GM19452 (cell line): ENCODE data around the gene CD81.
"Not testable (repeated sequence)": the region's sequence is repeated elsewhere in the genome, so short reads cannot be mapped to it uniquely, and the experiment has no call there.

Source experiments
- ATAC-seq: cut with Tn5 transposase; IDR thresholded peaks from one replicate; pipeline ENCODE4 v1.9.1; 2021; ENCODE audit not compliant: unreplicated experiment

CD81 gene, protein sequence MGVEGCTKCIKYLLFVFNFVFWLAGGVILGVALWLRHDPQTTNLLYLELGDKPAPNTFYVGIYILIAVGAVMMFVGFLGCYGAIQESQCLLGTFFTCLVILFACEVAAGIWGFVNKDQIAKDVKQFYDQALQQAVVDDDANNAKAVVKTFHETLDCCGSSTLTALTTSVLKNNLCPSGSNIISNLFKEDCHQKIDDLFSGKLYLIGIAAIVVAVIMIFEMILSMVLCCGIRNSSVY

DNA sequence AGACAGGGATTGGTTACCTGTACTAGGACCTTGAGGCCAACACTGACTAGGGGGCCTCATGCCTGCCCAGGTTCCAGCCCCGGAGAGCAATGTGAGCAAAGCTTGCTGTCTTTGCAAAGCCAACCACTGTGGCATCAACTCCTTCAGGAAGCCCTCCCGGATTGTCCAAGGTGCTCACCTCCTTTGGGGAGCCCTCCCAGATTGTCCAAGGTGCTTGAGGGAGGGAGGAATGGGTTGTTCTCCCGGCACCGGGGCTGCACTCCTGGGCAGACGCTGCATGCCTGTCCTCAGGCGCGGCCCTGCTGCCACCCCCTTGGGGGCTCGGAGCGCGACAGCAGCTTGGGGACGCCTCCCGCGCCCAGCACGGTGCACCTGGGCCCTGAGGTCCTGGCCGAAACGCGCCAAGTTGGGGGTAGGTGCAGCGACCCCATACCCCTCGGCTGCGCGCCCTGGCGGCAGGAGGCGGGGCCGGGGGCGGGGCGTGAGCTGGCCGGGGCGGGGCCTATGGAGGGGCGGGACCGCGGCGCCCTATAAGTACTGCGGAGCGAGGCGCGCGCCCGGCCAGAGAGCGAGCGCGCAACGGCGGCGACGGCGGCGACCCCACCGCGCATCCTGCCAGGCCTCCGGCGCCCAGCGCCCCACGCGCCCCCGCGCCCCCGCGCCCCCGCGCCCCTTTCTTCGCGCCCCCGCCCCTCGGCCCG, at the start of gene CD81:
Gene CD81 (plus strand): TSS at position 560 of the 701 bp plus-strand sequence. CDS start 240 bp downstream, outside the sequence.
- ATAC-seq, result no peak

- no peak for ATAC-seq
Measured at GRCh38 chr11:2328021-2328420, 49.1 kb upstream of the CD81 start.

- no peak for ATAC-seq
Measured at GRCh38 chr11:2328656-2329354, 48.3 kb upstream of the CD81 start.

DNA sequence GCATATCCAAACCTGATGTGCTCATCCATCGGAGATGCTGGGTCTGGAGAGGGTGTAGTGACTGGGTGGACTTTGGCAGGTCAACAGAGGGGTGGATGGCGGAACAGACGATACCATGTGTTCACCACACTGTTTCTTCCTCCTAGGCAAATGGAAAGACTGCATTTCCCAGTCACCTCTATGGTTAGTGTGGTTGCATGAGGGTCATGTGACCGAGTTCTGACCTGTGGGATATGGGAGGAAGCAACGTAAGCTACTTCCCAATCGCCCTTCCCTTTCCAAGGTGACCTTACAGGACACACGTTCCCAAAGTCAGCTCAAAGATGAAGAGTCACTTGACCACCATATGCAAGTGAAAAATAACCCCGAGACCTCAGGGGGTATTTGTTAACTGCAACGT, 47.6 kb upstream of the CD81 start:
- ATAC-seq, result no peak

DNA sequence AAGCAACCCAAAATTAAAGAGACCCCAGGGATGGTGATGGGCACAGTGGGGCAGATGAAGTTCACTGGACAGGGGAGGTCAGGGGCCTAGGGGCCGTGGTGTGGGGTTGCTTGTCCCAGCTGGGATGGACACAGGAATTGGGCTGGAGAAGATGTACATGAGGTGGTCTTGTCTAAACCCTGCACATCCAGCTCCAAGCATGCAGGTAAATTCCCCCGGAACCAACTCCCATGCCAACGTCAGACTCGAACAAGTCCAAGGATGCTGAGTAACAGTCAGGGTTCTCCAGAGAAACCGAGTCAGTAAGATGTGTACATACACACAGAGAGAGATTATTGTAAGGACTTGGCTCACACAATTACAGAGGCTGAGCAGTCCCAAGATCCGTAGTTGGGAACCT, 46.4 kb upstream of the CD81 start:
- no peak for ATAC-seq

GRCh38 chr11:2331404-2331803, 45.7 kb upstream of the CD81 start:
- ATAC-seq, result no peak

DNA sequence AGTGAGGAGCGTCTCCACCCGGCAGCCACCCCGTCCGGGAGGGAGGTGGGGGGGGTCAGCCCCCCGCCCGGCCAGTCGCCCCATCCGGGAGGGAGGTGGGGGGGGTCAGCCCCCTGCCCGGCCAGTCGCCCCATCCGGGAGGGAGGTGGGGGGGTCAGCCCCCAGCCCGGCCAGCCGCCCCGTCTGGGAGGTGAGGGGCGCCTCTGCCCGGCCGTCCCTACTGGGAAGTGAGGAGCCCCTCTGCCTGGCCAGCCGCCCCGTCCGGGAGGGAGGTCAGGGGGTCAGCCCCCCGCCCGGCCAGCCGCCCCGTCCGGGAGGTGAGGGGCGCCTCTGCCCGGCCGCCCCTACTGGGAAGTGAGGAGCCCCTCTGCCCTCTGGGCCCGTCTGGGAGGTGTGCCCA, 44.5 kb upstream of the CD81 start:
- ATAC-seq, result not testable (repeated sequence)

- not testable (repeated sequence) for ATAC-seq
Measured at GRCh38 chr11:2333486-2334205, 43.5 kb upstream of the CD81 start.

DNA sequence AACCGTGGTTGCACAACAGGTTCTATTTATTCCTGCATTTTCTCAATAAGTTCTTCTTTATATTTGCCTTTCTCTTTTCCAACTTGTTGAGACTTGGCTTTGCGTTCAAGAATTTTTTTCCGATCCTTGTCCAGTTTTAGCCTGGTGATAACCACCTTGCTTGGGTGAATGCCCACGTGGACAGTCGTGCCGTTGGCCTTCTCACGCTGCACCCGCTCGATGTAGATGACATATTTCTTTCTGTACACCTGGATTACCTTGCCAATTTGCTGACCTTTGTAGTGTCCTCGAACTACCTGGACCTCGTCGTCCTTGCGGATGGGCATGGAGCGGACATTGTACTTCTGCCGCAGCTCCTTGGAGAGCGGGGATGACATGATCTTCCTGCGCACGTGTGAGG, 41.8 kb upstream of the CD81 start:
- not testable (repeated sequence) for ATAC-seq

GRCh38 chr11:2338760-2339159, 38.4 kb upstream of the CD81 start:
- ATAC-seq, result not testable (repeated sequence)

- ATAC-seq, result no peak
Measured at GRCh38 chr11:2342557-2342956, 34.6 kb upstream of the CD81 start.

GRCh38 chr11:2342981-2343380, 34.1 kb upstream of the CD81 start:
- ATAC-seq, result no peak

DNA sequence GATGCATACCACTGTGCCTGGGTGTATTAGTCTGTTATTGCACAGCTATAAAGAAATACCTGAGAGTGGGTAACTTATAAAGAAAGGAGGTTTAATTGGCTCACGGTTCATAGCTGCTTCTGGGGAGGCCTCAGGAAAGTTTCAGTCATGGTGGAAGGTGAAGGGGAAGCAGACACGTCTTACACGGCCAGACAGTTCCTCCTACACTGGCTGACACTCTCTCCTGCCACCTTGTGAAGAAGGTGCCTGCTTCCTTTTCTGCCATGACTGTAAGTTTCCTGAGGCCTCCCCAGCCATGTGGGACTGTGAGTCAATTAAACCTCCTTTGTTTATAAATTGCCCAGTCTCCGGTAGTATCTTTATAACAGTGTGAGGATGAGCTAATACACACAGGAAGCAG, 33.6 kb upstream of the CD81 start:
- no peak for ATAC-seq

- ATAC-seq, result no peak
Measured at GRCh38 chr11:2345050-2345449, 32.1 kb upstream of the CD81 start.

DNA sequence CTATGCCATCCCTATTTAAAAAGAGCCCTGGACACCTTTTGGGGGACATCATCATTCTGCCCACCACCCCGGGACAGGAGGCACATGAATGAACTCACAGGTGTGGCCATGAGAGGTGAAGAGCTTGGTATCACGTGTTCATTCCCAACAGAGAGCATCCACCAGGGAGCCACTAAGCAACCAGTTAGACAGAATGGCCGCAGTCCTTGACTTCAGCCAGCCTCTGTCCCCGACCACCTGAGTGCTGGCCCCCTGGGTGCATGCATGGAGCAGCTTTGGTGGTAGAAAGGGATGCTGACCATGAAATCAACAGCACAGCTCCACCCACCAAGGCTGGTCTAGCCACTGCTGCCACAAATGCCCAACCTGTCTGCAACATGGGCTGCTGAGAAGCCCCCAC, 31.1 kb upstream of the CD81 start:
- no peak for ATAC-seq

DNA sequence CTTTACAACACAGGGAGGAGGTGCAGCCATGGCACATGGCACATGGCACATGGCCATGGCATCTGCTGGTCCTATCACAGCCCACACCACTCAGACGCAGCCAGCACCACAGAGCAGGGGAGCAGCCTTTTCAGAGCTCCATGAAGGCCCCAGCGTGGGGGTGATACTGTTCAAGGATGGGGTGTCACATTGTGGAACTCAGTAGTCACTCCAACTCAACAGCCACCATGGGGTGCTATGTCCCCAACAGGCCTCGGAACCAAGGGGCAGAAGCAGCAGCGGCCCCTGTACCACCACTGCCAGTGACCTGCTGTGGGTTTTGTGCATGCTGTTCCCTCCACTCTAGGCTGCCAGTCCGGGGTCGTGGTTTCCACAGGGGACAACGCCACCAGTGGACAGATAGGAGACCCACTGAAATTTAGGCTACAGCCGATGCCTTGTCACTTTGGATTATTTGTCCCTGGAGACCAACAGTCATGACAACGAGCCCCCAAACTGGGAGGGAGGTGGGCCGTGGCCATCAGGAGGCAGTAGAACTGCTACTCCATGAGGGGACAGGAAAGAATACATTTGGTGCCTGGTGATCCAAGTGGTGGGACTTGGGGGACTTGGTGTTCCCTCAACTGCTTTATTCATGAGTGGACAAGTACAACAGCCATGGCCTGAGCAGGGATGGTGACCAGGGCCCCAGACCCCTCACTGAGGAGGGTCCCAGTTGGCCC, 30.4 kb upstream of the CD81 start:
- ATAC-seq, result no peak

DNA sequence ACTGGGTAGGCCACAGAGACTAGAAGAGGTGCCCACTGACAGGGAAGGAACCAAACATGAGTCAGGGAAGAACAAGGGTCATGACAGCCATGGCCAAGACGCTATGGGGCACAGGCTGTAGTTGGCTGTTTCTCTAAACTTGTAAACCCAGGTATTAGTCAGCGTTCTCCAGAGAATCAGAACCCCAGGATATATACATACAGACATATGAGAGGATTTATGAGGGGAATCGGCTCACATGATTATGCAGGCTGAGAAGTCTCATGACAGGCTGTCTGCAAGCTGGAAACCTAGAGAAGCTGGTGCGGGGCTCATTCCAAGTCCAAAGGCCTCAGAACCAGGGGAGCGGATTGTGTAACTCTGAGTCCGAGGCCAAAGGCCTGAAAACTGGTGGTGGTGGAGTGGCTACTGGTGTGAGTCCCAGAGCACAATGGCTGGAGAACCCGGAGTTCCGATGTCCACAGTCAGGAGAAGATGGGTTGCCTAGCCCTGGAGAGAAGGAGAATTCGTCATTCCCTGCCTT, 29.7 kb upstream of the CD81 start:
- no peak for ATAC-seq

GRCh38 chr11:2348986-2349385, 28.1 kb upstream of the CD81 start:
- no peak for ATAC-seq

DNA sequence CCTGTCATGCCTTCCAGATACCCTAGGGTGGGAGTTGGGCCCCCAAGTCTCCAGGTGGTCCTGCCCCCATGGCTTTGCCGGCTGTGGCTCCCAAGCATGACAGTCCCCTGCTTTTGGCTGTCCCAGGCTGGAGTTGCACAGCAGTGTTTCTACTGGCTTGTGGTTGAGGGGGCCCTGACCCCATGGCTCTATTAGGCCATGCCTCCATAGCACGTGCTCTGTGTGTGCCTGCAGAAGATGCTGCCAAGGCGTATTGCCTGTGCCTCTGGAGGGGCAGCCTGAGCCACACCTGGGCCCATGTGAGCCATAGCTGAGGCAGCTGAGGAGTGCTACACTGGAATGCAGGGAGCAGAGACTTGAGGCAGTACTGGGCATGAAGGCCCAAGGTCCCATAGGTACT, 25.4 kb upstream of the CD81 start:
- ATAC-seq, result no peak

DNA sequence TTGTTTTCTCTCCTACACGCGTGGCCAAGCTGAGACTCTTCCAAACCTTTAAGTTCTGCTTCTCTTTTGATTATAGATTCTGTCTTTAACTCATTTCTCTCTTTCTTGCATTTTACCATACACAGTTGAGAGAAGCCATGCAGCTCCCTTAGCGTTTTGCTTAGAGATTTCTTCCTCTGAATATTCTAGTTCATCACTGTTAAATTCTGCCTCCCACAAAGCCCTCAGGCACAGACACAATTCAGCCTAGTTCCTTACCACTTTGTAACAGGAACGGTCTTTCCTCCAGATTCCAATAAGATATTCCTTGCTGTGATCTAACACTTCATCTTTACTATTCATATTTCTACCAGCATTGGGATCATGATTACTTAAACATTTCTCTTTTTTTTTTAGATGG, 24.7 kb upstream of the CD81 start:
- no peak for ATAC-seq
